Uterus (tissue), 4 donors: ENCODE data around the gene ASCC2. TPM values are rescaled to one million over a fixed set of nuclear protein-coding genes. Genes with fewer than 3 reads are reported as not detected.

Experiments used
- DNase-seq, 2 donors: peaks; one replicate each; pipeline ENCODE4 v3.0.0-alpha.2; 2019 to 2020
- H3K27ac ChIP-seq, 2 donors: fragments of 200-600 bp; sonication (generic); 1 replicate in 1 of 2; 2 replicates in 1 of 2; pipeline ENCODE4 v1.5.1; 2016 to 2018
- H3K27me3 ChIP-seq, 2 donors: fragments of 200-600 bp; sonication (generic); one replicate each; pipeline ENCODE4 v1.5.1; 2018 to 2019; ENCODE audit warnings: control low read depth in 1 of 2
- H3K36me3 ChIP-seq, 2 donors: fragments of 200-600 bp; sonication (generic); one replicate each; pipeline ENCODE4 v1.5.1; 2019; ENCODE audit warnings: control low read depth in 1 of 2
- H3K4me1 ChIP-seq, 2 donors: fragments of 200-600 bp; sonication (generic); one replicate each; pipeline ENCODE4 v1.5.1; 2018 to 2019; ENCODE audit warnings: control low read depth in 1 of 2
- H3K4me3 ChIP-seq, 2 donors: fragments of 200-600 bp; sonication (generic); 1 replicate in 1 of 2; 2 replicates in 1 of 2; pipeline ENCODE4 v1.5.1; 2018 to 2019; ENCODE audit warnings: mild to moderate bottlenecking in 1 of 2
- H3K9me3 ChIP-seq, 2 donors: fragments of 200-600 bp; sonication (generic); one replicate each; pipeline ENCODE4 v1.5.1; 2019; ENCODE audit warnings: control low read depth in 1 of 2
- POLR2A ChIP-seq, 2 donors: fragments of 450-650 bp; IDR thresholded peaks; one replicate each; pipeline ENCODE4 v1.6.1; 2016; ENCODE audit warnings: antibody characterized with exemption in 2 of 2, mild to moderate bottlenecking in 1 of 2, moderate library complexity in 1 of 2
- intact Hi-C: fragments of 100-400 bp; cut with DNase I; formaldehyde crosslinking; loops from one replicate; pipeline ENCODE4 v1.15.1; 2023; ENCODE audit warnings: low total_unique reads
- total RNA-seq, 4 donors: library from RNA; depleted of rRNA in 3 of 4; stranded (reverse); fragments of >200 nt in 3 of 4; gene quantifications; one replicate each; pipeline versions ENCODE4 v1.1.0 to v1.2.4, GENCODE V29; 2014 to 2023
- TF ChIP-seq, protein P1 (sequence below), 4 experiments: fragments of 200-600 bp in 2 of 4; fragments of 450-650 bp in 2 of 4; sonication (generic) in 2 of 4; IDR thresholded peaks; one replicate each; pipeline ENCODE4 v1.5.1; 2016 to 2019; ENCODE audit warnings: antibody characterized with exemption in 4 of 4, mild to moderate bottlenecking in 2 of 4, moderate library complexity in 1 of 4
- donor health status: DM: yes; HTN: yes; CAD: no.

Gene ASCC2
- total RNA-seq, 4 donors from 2014 or later = 14.9 to 47.1 (median 24.3) TPM

DNA sequence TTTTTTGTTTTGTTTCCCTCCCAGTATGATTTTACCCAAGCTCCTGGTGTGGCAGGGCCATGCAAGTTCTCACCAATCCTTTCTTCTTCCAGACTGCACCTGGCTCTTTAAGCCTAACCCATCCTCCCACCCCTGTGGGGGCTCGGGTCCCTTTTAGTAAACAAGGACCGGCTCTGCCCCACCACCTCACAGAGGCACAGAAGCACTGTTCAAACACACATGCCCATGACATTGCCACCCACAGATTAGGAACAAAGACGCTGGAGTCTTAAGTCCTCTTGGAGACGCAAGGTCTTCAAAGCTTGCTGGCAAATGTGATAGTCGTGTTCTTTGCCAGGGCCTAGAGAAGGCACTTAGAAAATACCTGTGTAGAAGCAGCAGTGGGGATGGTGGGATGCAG is 52.0 kb downstream of the ASCC2 start:
- no peak overlapping the region for H3K27ac ChIP-seq
- TF ChIP-seq, protein P1, sequence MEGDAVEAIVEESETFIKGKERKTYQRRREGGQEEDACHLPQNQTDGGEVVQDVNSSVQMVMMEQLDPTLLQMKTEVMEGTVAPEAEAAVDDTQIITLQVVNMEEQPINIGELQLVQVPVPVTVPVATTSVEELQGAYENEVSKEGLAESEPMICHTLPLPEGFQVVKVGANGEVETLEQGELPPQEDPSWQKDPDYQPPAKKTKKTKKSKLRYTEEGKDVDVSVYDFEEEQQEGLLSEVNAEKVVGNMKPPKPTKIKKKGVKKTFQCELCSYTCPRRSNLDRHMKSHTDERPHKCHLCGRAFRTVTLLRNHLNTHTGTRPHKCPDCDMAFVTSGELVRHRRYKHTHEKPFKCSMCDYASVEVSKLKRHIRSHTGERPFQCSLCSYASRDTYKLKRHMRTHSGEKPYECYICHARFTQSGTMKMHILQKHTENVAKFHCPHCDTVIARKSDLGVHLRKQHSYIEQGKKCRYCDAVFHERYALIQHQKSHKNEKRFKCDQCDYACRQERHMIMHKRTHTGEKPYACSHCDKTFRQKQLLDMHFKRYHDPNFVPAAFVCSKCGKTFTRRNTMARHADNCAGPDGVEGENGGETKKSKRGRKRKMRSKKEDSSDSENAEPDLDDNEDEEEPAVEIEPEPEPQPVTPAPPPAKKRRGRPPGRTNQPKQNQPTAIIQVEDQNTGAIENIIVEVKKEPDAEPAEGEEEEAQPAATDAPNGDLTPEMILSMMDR (IDR thresholded peaks at IDR 0.05) = no peak
- TF ChIP-seq POLR2A (IDR thresholded peaks at IDR 0.05) = no peak
- H3K4me3 ChIP-seq = no peak overlapping the region
- H3K27me3 ChIP-seq = no peaks in the 10 kb centered on the region
- intact Hi-C loops = no loop called here
- H3K9me3 ChIP-seq = no peaks in the 10 kb centered on the region
- no peak for DNase-seq
- H3K36me3 ChIP-seq = no peaks in the 10 kb centered on the region
- peaks cover 0 to 3% of the 10 kb centered on the region in 2 donors for H3K4me1 ChIP-seq

DNA sequence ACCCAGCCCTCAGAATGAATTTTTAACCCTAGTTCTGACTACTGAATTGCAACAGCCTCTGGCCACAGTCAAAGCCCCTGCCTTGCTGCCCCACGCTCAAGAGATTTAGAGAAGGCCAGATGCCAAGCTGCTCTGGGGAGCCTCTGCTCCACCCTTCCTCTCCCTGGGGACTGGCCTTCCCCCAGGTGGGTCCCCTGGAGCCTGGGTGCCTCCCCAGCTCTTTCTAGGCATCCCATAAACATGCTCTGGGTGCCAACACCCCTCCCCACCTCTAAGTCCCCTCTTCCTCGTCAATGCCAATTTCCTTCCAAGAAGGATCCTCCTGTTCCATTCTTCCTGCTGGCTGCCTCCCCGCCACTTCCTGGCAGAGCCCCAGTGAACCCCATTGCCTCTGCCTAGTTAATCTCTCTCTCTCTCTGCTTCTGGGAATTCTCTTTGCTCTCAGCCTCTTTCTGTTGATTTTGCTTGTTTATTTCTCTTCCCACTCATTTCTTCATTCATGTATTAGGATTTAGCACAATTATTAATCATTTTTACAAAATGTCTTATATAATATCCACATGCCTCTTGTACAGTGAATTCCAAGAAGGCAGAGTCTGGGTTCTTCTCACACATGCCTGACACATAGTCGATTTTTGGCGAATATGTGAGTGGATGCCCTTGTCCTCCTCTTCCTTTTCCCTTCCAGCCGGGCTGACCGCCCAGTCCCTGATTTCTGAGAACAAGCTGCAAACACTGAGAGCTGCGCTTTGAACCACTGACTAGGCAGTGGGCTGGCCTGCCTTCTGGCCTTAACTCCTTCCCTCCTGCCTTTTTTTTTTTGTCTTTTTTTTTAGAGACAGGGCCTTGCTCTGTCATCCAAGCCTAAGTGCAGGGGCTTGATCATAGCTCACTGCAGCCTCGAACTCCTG is 53.4 kb downstream of the ASCC2 start:
- Histone ChIP-seq H3K9me3 (no peaks in the 10 kb centered on the region), H3K36me3 (no peaks in the 10 kb centered on the region), H3K27me3 (no peaks in the 10 kb centered on the region), H3K4me1 (peaks cover 0 to 3% of the 10 kb centered on the region in 2 donors), H3K27ac (peak overlapping the region; percentile 41 to 42), H3K4me3 (no peak overlapping the region)
- peak in 1 of 2 donors; percentile 41 for DNase-seq
- intact Hi-C loops = no loop called here
- TF ChIP-seq, protein P1 (IDR thresholded peaks at IDR 0.05) = no peak
- TF ChIP-seq POLR2A (IDR thresholded peaks at IDR 0.05) = no peak

DNA sequence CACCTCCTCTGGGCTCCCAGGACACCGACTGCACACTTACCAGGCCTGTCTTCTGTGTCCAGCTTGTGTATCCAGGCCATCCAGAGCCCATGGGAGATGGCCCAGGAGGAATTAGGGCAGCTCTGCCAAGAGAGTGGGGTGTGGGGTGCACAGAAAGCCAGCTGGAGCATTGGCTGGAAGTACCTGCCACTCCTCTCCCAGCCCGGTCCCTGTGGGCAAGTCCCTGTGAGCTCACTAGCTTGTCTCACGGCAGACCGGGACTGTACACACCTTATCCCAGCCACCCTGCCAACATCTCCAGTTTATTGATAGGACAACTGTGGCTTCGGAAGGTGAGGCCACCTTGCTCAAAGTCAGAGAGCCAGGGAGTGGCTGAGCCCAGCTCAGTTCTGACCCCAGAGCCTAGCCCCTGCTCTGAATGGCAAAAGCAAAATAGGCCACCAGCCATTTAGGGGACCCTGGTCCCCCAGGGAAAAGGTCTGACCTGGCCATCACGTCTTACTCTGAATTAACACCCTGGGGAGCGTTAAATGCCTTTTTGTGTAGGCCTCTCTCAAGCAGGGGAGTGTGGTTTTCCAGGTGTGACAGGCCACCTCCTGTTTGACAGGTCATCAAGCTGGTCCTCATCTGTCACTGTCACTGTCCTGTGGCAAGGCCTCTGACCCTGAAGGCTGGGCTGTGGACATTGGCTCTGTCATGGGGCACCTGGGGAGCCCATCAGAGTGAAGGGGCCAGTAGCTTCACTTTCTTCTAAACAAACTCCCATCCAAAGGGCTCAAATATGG is 55.8 kb downstream of the ASCC2 start:
- peak in 1 of 2 donors; percentile 24 for DNase-seq
- intact Hi-C loops = no loop called here
- H3K9me3 ChIP-seq = no peaks in the 10 kb centered on the region

DNA sequence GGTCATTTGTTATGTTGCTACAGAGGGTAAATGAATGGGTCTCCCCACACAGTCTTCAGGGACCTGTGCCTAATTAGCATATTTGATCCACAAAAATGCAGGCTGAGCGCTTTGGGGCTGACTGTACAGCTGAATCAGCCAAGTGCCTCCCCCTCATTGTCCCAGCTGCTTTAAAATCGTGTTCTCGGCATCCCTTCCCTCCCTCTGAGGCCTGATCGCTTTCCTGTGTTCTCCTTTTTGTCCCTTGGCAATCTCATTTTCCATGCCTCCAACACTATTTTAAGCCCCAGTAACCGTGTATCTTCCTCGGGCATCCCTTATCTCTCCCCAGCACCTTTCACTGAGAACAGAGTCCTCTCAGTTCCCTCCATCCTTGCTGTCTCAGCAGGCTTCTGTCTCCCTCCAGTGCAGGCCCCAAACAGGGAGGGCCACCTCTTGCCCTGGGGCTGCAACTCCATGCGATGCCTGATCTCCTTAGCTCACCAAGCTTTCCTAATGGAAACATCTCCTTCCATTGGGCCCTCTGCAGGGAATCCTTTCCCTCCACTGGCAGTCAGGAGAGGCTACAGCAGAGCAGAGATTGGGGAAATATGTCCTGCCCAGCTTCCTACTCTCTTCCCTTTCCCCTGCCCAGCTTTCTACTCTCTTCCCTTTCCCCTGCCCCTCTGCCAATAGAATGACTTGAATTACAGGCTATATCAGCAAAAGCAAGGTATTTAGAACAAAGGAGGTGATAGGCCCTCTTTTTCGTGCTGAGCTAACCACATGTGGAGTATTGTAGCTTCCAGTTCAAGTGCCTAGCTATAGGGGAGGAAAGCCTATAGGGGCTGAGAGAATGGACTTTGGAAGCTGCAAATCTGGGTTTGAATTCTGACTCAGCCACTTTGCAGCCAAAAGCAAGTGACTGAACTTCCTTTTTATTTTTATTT is 57.1 kb downstream of the ASCC2 start:
- H3K36me3 ChIP-seq = no peaks in the 10 kb centered on the region
- intact Hi-C loops = no loop called here
- peaks cover 0 to 3% of the 10 kb centered on the region in 2 donors for H3K4me1 ChIP-seq

More for the DNA sequence above, 55.8 kb downstream of the ASCC2 start:
- Histone ChIP-seq H3K36me3 (no peaks in the 10 kb centered on the region), H3K4me3 (no peak overlapping the region), H3K27me3 (no peaks in the 10 kb centered on the region), H3K27ac (peak overlapping the region; percentile 49 to 52), H3K4me1 (peaks cover 0 to 3% of the 10 kb centered on the region in 2 donors)
- TF ChIP-seq, protein P1 (IDR thresholded peaks at IDR 0.05) = no peak
- TF ChIP-seq POLR2A (IDR thresholded peaks at IDR 0.05) = no peak

More for the DNA sequence above, 57.1 kb downstream of the ASCC2 start:
- Histone ChIP-seq H3K27ac (peak overlapping the region; percentile 49 to 52), H3K9me3 (no peaks in the 10 kb centered on the region), H3K27me3 (no peaks in the 10 kb centered on the region), H3K4me3 (no peak overlapping the region)
- TF ChIP-seq, protein P1 (IDR thresholded peaks at IDR 0.05) = no peak
- no peak for TF ChIP-seq POLR2A (IDR thresholded peaks at IDR 0.05)
- peak in 1 of 2 donors; percentile 37 for DNase-seq
